ENCODE measurements around the gene NFKB1. TPM values are rescaled to one million over a fixed set of nuclear protein-coding genes. Genes with fewer than 3 reads are reported as not detected.

NFKB1 gene
- polyA plus RNA-seq, 1 donor from 2014 or later: 8.6 TPM

DNA sequence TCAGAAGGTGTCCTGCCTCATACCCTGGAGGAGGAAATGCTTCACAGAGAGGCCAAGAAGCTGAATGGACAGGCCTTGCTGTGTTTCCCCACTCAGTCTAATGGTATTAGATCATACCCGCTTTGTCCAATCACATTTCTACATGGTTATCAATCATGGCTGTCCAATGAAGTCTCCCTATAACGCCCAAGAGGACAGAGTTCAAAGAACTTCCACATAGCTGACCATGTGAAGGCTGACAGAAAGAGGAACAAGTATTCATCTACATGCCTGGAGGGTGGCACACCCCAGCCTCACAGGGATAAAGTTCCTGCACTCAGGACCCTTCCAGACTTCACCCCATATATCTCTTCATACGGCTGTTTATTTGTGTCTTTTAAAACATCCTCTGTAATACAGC, 136.2 kb downstream of the NFKB1 start:
- Histone ChIP-seq H3K9ac (ENCODE audit: low read length) (no peak overlapping the region), H3K9me2 (ENCODE audit: insufficient read depth, low read length) (no peaks in the 10 kb centered on the region), H3K4me2 (ENCODE audit: low read length) (no peak overlapping the region), H3K79me2 (replicated peaks; ENCODE audit: insufficient read depth, low read length) (no peaks in the 10 kb centered on the region), H2AFZ (ENCODE audit: low read depth, low read length) (no peak overlapping the region), H3F3A (ENCODE audit: insufficient read depth, low read length, poor library complexity, severe bottlenecking) (no peaks in the 10 kb centered on the region), H3K27ac (ENCODE audit: low read length) (no peak overlapping the region), H4K20me1 (ENCODE audit: insufficient read depth) (no peaks in the 10 kb centered on the region), H3K27me3 (ENCODE audit: insufficient read depth, low read depth, low read length) (no peaks in the 10 kb centered on the region), H3K36me3 (ENCODE audit: insufficient read depth, low read length) (no peaks in the 10 kb centered on the region), H3K9me3 (ENCODE audit: low read length) (no peaks in the 10 kb centered on the region), H3K4me3 (ENCODE audit: low read length) (no peak overlapping the region)
- no peak for TF ChIP-seq MXI1 (conservative IDR thresholded peaks at IDR 0.05; ENCODE audit: poor library complexity, severe bottlenecking)
- no peak for TF ChIP-seq TAF1 (IDR thresholded peaks at IDR 0.05; ENCODE audit: low read depth)
- no peak for TF ChIP-seq EZH2 (IDR thresholded peaks at IDR 0.05; ENCODE audit: borderline replicate concordance, insufficient read depth, low read length, poor library complexity, severe bottlenecking)
- TF ChIP-seq, protein P1, sequence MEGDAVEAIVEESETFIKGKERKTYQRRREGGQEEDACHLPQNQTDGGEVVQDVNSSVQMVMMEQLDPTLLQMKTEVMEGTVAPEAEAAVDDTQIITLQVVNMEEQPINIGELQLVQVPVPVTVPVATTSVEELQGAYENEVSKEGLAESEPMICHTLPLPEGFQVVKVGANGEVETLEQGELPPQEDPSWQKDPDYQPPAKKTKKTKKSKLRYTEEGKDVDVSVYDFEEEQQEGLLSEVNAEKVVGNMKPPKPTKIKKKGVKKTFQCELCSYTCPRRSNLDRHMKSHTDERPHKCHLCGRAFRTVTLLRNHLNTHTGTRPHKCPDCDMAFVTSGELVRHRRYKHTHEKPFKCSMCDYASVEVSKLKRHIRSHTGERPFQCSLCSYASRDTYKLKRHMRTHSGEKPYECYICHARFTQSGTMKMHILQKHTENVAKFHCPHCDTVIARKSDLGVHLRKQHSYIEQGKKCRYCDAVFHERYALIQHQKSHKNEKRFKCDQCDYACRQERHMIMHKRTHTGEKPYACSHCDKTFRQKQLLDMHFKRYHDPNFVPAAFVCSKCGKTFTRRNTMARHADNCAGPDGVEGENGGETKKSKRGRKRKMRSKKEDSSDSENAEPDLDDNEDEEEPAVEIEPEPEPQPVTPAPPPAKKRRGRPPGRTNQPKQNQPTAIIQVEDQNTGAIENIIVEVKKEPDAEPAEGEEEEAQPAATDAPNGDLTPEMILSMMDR (IDR thresholded peaks at IDR 0.05; ENCODE audit: poor library complexity, severe bottlenecking): no peak
- no peak for TF ChIP-seq SMC3 (conservative IDR thresholded peaks at IDR 0.05; ENCODE audit: poor library complexity)
- TF ChIP-seq, protein P2, sequence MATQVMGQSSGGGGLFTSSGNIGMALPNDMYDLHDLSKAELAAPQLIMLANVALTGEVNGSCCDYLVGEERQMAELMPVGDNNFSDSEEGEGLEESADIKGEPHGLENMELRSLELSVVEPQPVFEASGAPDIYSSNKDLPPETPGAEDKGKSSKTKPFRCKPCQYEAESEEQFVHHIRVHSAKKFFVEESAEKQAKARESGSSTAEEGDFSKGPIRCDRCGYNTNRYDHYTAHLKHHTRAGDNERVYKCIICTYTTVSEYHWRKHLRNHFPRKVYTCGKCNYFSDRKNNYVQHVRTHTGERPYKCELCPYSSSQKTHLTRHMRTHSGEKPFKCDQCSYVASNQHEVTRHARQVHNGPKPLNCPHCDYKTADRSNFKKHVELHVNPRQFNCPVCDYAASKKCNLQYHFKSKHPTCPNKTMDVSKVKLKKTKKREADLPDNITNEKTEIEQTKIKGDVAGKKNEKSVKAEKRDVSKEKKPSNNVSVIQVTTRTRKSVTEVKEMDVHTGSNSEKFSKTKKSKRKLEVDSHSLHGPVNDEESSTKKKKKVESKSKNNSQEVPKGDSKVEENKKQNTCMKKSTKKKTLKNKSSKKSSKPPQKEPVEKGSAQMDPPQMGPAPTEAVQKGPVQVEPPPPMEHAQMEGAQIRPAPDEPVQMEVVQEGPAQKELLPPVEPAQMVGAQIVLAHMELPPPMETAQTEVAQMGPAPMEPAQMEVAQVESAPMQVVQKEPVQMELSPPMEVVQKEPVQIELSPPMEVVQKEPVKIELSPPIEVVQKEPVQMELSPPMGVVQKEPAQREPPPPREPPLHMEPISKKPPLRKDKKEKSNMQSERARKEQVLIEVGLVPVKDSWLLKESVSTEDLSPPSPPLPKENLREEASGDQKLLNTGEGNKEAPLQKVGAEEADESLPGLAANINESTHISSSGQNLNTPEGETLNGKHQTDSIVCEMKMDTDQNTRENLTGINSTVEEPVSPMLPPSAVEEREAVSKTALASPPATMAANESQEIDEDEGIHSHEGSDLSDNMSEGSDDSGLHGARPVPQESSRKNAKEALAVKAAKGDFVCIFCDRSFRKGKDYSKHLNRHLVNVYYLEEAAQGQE (IDR thresholded peaks at IDR 0.05; ENCODE audit: borderline replicate concordance): no peak
- no peak for TF ChIP-seq RAD21 (conservative IDR thresholded peaks at IDR 0.05)
- TF ChIP-seq EP300 (conservative IDR thresholded peaks at IDR 0.05; ENCODE audit: poor library complexity, severe bottlenecking): no peak
- no peak for TF ChIP-seq POLR2AphosphoS5 (IDR thresholded peaks at IDR 0.05)

DNA sequence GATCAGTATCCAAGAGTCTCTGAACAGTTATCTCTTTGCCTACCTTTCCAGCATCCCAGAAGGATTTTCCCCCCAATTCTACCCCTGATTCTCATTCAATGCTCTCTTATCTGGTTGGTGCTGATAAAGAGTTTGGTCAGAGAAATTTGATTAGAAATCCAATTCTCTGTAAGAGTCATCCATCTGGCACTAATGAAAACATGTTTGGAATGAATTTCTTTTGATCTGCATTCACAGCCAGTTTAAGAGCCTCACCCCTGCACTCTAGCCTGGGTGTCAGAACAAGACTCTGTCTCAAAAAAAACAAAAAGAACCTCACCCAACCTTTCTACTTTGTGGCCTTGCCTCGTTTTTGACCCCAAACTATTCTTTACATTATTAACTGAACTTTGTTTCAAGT, 137.5 kb downstream of the NFKB1 start:
- Histone ChIP-seq H3K27ac (ENCODE audit: low read length) (no peak overlapping the region), H3K27me3 (ENCODE audit: insufficient read depth, low read depth, low read length) (no peaks in the 10 kb centered on the region), H3K4me3 (ENCODE audit: low read length) (no peak overlapping the region), H3K4me2 (ENCODE audit: low read length) (no peak overlapping the region), H3K9ac (ENCODE audit: low read length) (no peak overlapping the region), H3F3A (ENCODE audit: insufficient read depth, low read length, poor library complexity, severe bottlenecking) (no peaks in the 10 kb centered on the region), H4K20me1 (ENCODE audit: insufficient read depth) (no peaks in the 10 kb centered on the region), H3K79me2 (replicated peaks; ENCODE audit: insufficient read depth, low read length) (no peaks in the 10 kb centered on the region), H3K36me3 (ENCODE audit: insufficient read depth, low read length) (no peaks in the 10 kb centered on the region), H2AFZ (ENCODE audit: low read depth, low read length) (no peak overlapping the region), H3K9me2 (ENCODE audit: insufficient read depth, low read length) (no peaks in the 10 kb centered on the region), H3K9me3 (ENCODE audit: low read length) (no peaks in the 10 kb centered on the region)
- TF ChIP-seq POLR2AphosphoS5 (IDR thresholded peaks at IDR 0.05) (no peak), EZH2 (IDR thresholded peaks at IDR 0.05; ENCODE audit: borderline replicate concordance, insufficient read depth, low read length, poor library complexity, severe bottlenecking) (no peak)

DNA sequence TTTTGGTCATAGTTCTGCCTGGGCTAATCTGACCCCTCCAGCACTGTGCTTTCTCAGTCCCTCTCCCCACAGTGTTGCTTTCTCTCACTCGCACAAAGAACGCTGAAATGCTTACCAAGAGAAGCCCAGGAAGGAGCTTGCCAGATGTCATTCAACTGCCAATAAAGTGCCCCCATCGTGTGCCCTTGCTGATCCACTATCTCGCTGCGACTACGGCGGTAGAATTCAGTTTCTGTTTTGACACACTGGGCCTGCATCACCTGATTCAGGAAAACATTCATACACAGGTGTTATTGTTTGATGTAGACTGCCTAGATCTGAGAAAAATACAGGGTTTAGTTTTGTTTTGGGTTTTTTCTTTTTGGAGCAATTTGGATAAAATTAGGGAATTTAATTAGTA, 138.4 kb downstream of the NFKB1 start:
- Histone ChIP-seq H3K36me3 (ENCODE audit: insufficient read depth, low read length) (no peaks in the 10 kb centered on the region), H3K9me3 (ENCODE audit: low read length) (no peaks in the 10 kb centered on the region), H3K9me2 (ENCODE audit: insufficient read depth, low read length) (no peaks in the 10 kb centered on the region), H3K9ac (ENCODE audit: low read length) (no peak overlapping the region), H3K27me3 (ENCODE audit: insufficient read depth, low read depth, low read length) (no peaks in the 10 kb centered on the region), H4K20me1 (ENCODE audit: insufficient read depth) (no peaks in the 10 kb centered on the region), H3K79me2 (replicated peaks; ENCODE audit: insufficient read depth, low read length) (no peaks in the 10 kb centered on the region), H2AFZ (ENCODE audit: low read depth, low read length) (no peak overlapping the region), H3K27ac (ENCODE audit: low read length) (no peak overlapping the region), H3K4me3 (ENCODE audit: low read length) (no peak overlapping the region), H3K4me2 (ENCODE audit: low read length) (no peak overlapping the region), H3F3A (ENCODE audit: insufficient read depth, low read length, poor library complexity, severe bottlenecking) (no peaks in the 10 kb centered on the region)
- TF ChIP-seq TAF1 (IDR thresholded peaks at IDR 0.05; ENCODE audit: low read depth) (no peak), RAD21 (conservative IDR thresholded peaks at IDR 0.05) (no peak), MXI1 (conservative IDR thresholded peaks at IDR 0.05; ENCODE audit: poor library complexity, severe bottlenecking) (no peak), EP300 (conservative IDR thresholded peaks at IDR 0.05; ENCODE audit: poor library complexity, severe bottlenecking) (no peak), POLR2AphosphoS5 (IDR thresholded peaks at IDR 0.05) (no peak), EZH2 (IDR thresholded peaks at IDR 0.05; ENCODE audit: borderline replicate concordance, insufficient read depth, low read length, poor library complexity, severe bottlenecking) (no peak), SMC3 (conservative IDR thresholded peaks at IDR 0.05; ENCODE audit: poor library complexity) (no peak)
- TF ChIP-seq, protein P1 (IDR thresholded peaks at IDR 0.05; ENCODE audit: poor library complexity, severe bottlenecking): no peak
- TF ChIP-seq, protein P2 (IDR thresholded peaks at IDR 0.05; ENCODE audit: borderline replicate concordance): no peak
